Activated CD4-positive, alpha-beta T cell treated with anti-CD3 and anti-CD28 coated beads, Interleukin-2, amount 50 U/mL, for 16 hours (primary cell): Measurements from ENCODE around the gene CEP170.
"Not testable (repeated sequence)": the region's sequence is repeated elsewhere in the genome, so short reads cannot be mapped to it uniquely, and the experiment has no call there.

Experiments
- DNase-seq: peaks from one replicate; pipeline ENCODE4 v3.0.0-alpha.2; 2020

Gene CEP170

GRCh38 chr1:243150906-243151305 lies 104.2 kb downstream of the CEP170 start:
- peak; percentile 41 for DNase-seq

GRCh38 chr1:243149120-243149519 lies 106.0 kb downstream of the CEP170 start:
- DNase-seq, result not testable (repeated sequence)

- DNase-seq, result peak; percentile 7
Observed at GRCh38 chr1:243147351-243147750, 107.7 kb downstream of the CEP170 start.

- DNase-seq, result not testable (repeated sequence)
Observed at GRCh38 chr1:243140498-243140897, 114.6 kb downstream of the CEP170 start.

- DNase-seq, result not testable (repeated sequence)
Observed at GRCh38 chr1:243122876-243123409, 132.1 kb downstream of the CEP170 start.

DNA sequence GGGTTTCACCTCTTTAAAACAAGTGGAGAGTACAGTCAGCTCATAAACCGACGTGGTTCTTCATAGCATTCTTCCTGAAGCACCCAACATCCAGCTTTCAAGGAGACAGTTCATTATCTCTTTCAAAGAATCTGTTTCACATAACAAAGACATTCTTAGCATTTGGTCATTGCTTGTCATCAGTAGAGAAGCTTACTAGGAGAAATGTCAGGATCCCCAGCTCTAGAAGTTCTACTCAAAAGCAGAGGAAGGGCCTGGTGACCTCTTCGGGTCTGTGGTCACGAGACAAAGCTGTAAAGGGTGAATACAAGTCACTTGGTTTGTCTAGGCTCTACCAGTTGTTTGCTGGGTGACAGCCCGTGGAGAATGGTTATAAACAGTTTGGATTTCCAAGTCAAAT lies 133.1 kb downstream of the CEP170 start:
- DNase-seq, result not testable (repeated sequence)

DNA sequence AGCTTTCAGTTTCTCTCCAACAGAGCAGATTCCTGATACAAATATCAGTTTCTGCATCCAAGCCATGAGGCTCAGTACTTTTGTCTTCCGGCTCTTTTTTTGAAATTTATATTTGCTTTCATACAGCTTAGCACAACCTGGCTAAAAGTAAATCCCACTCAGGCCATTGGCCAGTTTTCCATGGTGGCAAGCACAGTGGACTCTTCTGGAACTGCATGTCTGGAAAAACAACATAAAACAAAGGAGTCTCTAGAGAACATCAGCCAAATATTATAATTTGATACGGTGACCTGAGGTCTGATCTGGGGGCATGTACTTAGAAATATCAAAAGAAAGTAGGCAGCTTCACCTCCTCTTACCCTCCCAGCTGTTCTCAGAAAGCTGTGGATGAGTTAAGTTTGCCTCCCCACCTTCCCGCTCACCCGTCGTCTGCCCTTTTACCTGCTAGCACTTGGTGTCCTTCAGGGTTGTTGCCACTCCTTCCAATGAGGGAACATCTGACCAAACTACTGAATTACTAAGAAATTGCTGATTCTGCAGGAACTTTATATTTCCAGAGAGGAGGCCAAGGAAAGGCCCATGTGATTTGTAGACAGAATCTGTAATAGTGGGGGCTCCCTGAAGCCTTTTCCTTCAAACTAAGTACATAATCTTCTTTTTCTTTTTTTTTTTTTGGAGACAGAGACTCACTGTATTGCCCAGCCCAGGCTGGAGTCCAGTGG lies 136.3 kb downstream of the CEP170 start:
- DNase-seq, result not testable (repeated sequence)

GRCh38 chr1:243116187-243116586 lies 138.9 kb downstream of the CEP170 start:
- DNase-seq, result not testable (repeated sequence)

GRCh38 chr1:243114769-243115168 lies 140.3 kb downstream of the CEP170 start:
- DNase-seq, result not testable (repeated sequence)

GRCh38 chr1:243114059-243114713 lies 140.9 kb downstream of the CEP170 start:
- DNase-seq, result peak; percentile 17

DNA sequence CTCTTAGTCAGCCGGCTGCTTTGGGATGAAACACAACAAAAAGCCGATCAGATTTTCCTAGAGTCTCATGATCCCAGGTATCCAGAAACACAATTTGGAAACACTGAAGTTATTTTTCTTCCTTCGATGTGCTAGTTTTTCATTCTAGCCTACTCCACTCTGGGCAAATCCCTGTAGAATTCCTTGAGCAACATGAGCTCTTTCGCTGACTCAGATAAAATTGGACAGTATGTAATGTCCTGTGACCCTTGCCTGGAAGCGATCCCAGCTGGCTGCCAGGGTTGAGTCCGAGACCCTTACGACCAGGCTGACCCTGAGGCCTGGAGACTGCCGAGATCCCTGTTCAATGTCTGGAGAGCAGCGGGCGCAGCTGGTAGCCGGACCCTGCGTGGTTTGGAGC lies 147.9 kb downstream of the CEP170 start:
- DNase-seq, result not testable (repeated sequence)

DNA sequence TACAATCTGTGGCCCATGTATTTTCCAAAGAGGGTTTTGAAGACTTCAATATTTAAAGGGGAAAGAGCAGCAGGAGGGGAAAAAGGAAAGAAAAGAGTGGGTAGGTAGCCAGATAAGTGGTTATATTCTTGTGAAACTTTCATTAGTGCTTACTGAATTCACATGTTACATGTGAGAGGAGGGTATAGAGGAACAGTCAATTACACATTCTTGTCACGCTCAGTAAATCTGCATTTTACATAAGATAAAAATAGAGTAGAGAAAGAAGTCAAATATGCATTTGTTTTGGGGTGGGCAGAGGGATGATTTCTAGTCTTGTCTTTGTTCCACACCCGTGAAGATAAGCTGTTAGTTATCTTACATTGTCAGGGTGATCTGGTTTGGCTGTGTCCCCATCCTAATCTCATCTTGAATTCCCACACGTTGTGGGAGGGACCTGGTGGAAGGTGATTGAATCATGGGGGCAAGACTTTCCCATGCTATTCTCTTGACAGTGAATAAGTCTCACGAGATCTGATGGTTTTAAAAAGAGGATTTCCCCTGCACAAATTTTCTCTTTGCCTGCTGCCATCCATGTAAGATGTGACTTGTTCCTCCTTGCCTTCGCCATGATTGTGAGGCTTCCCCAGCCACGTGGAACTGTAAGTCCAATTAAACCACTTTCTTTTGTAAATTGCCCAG lies 149.3 kb downstream of the CEP170 start:
- DNase-seq, result not testable (repeated sequence)

DNA sequence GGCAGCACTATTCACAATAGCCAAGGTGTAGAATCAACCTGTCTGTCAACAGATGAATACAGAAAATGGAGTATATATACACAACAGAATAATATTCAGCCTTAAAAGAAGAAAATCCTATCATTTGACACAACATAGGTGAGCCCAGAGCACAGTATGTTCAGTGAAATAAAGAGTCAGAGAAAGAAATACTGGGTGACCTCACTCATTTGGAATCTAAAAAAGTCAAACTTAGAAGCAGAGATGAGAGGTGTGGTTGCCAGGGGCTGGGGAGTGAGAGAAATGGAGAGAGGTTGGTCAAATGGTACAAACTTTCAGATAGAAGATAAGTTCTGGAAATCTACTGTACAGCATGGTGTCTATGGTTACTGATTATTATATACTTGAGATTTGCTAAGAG lies 150.0 kb downstream of the CEP170 start:
- not testable (repeated sequence) for DNase-seq

DNA sequence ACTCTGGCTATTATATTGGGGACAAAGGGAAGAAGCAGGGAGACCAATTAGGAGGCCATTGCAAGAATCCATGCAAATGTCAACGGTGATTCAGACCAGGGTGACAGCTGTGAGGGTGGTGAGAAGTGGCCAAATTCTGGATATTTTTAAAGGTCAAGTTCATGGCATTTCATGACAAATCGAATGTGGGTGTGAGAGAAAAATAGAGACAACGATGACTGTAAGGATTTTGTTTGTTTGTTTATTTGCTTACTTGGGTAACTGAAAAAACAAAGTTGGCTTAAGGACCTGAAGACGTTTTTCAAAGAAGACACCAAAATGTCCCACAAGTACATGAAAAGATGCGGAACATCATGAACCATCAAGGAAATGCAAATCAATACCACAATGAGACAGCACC lies 150.6 kb downstream of the CEP170 start:
- not testable (repeated sequence) for DNase-seq

GRCh38 chr1:243101551-243102050 lies 153.5 kb downstream of the CEP170 start:
- peak; percentile 58 for DNase-seq

- not testable (repeated sequence) for DNase-seq
Observed at GRCh38 chr1:243087368-243087767, 167.7 kb downstream of the CEP170 start.
